A673 (cell line): Measurements from ENCODE around the gene CATSPERZ. TPM values are rescaled to one million over a fixed set of nuclear protein-coding genes. Genes with fewer than 3 reads are reported as not detected.

Source experiments
- BruUV-seq: library from RNA; stranded (reverse); fragments of 400-500 nt; replicated peaks from 2 replicates; lab custom pipeline; 2021; lab: Mats Ljungman, UMichigan
- CTCF ChIA-PET: fragments of 300-600 bp; sonication (Branson Sonifier 250); formaldehyde crosslinking; loops from one replicate; lab custom pipeline; 2022; ENCODE audit warnings: antibody characterized with exemption; lab: Charles Lee
- POLR2A ChIA-PET: fragments of 300-600 bp; sonication (Branson Sonifier 250); formaldehyde crosslinking; loops from one replicate; lab custom pipeline; 2022; ENCODE audit warnings: antibody characterized with exemption; ENCODE audit not compliant: low non-redundant PET; lab: Charles Lee
- DNase-seq: peaks from one replicate; pipeline ENCODE4 v3.0.0-alpha.2; 2015; ENCODE audit warnings: low spot score
- H3K27ac ChIP-seq: fragments of 200-600 bp; sonication (generic); 2 replicates; pipeline ENCODE4 v1.5.1; 2016; ENCODE audit warnings: mixed run types, low read depth, mild to moderate bottlenecking, mixed read lengths, antibody characterized with exemption, low read length; ENCODE audit not compliant: poor library complexity, severe bottlenecking
- H3K27me3 ChIP-seq: fragments of 200-600 bp; sonication (generic); replicated peaks from 2 replicates; pipeline ENCODE4 v1.6.1; 2017; ENCODE audit warnings: mixed run types, low read depth, mild to moderate bottlenecking, mixed read lengths, antibody characterized with exemption, low read length; ENCODE audit not compliant: insufficient read depth, poor library complexity
- H3K36me3 ChIP-seq: fragments of 200-600 bp; sonication (generic); 2 replicates; pipeline ENCODE4 v1.6.1; 2016; ENCODE audit warnings: mixed run types, mild to moderate bottlenecking, mixed read lengths, antibody characterized with exemption, low read length; ENCODE audit not compliant: insufficient read depth, poor library complexity, severe bottlenecking
- H3K4me1 ChIP-seq: fragments of 200-600 bp; sonication (generic); 2 replicates; pipeline ENCODE4 v1.6.1; 2017; ENCODE audit warnings: mixed run types, mild to moderate bottlenecking, mixed read lengths, antibody characterized with exemption, low read length; ENCODE audit not compliant: insufficient read depth, poor library complexity, severe bottlenecking
- H3K4me3 ChIP-seq: fragments of 200-600 bp; sonication (generic); 2 replicates; pipeline ENCODE4 v1.5.1; 2016; ENCODE audit warnings: low read depth, mixed run types, mild to moderate bottlenecking, mixed read lengths, low read length; ENCODE audit not compliant: poor library complexity, severe bottlenecking
- H3K9me3 ChIP-seq: fragments of 200-600 bp; sonication (generic); 2 replicates; pipeline ENCODE4 v1.6.1; 2016; ENCODE audit warnings: mixed run types, low read depth, mild to moderate bottlenecking, mixed read lengths, antibody characterized with exemption, low read length; ENCODE audit not compliant: poor library complexity, severe bottlenecking
- CTCF ChIP-seq: fragments of 300-800, 200-600 bp; sonication (generic); conservative IDR thresholded peaks from 2 replicates; pipeline ENCODE4 v1.5.1; 2017; ENCODE audit warnings: low read depth, mild to moderate bottlenecking, antibody characterized with exemption, low read length, moderate library complexity, mixed read lengths
- EZH2 ChIP-seq: fragments of 200-600 bp; sonication (generic); IDR thresholded peaks from 2 replicates; pipeline ENCODE4 v1.6.1; 2017; ENCODE audit warnings: borderline replicate concordance, low read depth, mild to moderate bottlenecking, mixed read lengths, antibody characterized with exemption, low read length; ENCODE audit not compliant: poor library complexity, severe bottlenecking
- intact Hi-C: fragments of 100-400 bp; cut with micrococcal nuclease; formaldehyde crosslinking; loops from one replicate; pipeline ENCODE4 v1.10.0; 2022; ENCODE audit not compliant: unreplicated experiment
- total RNA-seq: library from RNA; stranded (reverse); gene quantifications from 2 replicates; pipeline ENCODE4 v1.2.3, GENCODE V29; 2021

The CATSPERZ gene
- total RNA-seq, 1 experiment from 2014 or later, result not detected

- no TSS peak for BruUV-seq
- TF ChIP-seq EZH2 (no peak), CTCF (no peak)
- Histone ChIP-seq H3K27me3 (no peaks in the 10 kb centered on the region), H3K36me3 (no peaks in the 10 kb centered on the region), H3K4me3 (no peak overlapping the region), H3K27ac (no peak overlapping the region), H3K9me3 (no peaks in the 10 kb centered on the region), H3K4me1 (no peaks in the 10 kb centered on the region)
- CTCF ChIA-PET, result interaction anchor here (0.6 to 2.2 kb wide), 4 partner anchors 9 to 24 kb away, joined by 3 to 10 read pairs (median 3); partner anchors contain the start of genes PRDX5 and TRMT112
- POLR2A ChIA-PET, result no interaction called here
- intact Hi-C loops, result no loop called here
- DNase-seq, result no peak
Observed at GRCh38 chr11:64341429-64341828, 41.3 kb downstream of the CATSPERZ start.

- Histone ChIP-seq H3K4me3 (peak overlapping the region; percentile 38), H3K27ac (peak overlapping the region; percentile 70), H3K4me1 (no peaks in the 10 kb centered on the region), H3K36me3 (no peaks in the 10 kb centered on the region), H3K27me3 (no peaks in the 10 kb centered on the region), H3K9me3 (no peaks in the 10 kb centered on the region)
- ChIA-PET POLR2A (interaction anchor here (0.6 kb wide), 1 partner anchor 96 kb away, joined by 4 read pairs; no protein-coding TSS in a partner anchor), CTCF (interaction anchor here (1.0 to 2.2 kb wide), 7 partner anchors 10 to 138 kb away, joined by 3 to 25 read pairs (median 9); partner anchors contain the start of genes PRDX5 and TRMT112)
- intact Hi-C loops, result no loop called here
- DNase-seq, result peak; percentile 93
- BruUV-seq, result no TSS peak
- TF ChIP-seq CTCF, result peak; percentile 57
- TF ChIP-seq EZH2, result no peak
Observed at GRCh38 chr11:64341851-64342791, 42.0 kb downstream of the CATSPERZ start.

- Histone ChIP-seq H3K4me1 (no peaks in the 10 kb centered on the region), H3K27ac (no peak overlapping the region), H3K36me3 (no peaks in the 10 kb centered on the region), H3K4me3 (peak overlapping the region; percentile 38), H3K27me3 (no peaks in the 10 kb centered on the region), H3K9me3 (no peaks in the 10 kb centered on the region)
- intact Hi-C loops, result no loop called here
- CTCF ChIA-PET, result interaction anchor here (0.7 to 2.2 kb wide), 7 partner anchors 10 to 309 kb away, joined by 5 to 25 read pairs (median 9); partner anchors contain the start of genes PRDX5 and TRMT112
- DNase-seq, result no peak
- no TSS peak for BruUV-seq
- no peak for TF ChIP-seq CTCF
- TF ChIP-seq EZH2, result no peak
- POLR2A ChIA-PET, result no interaction called here
Observed at GRCh38 chr11:64342869-64343745, 42.9 kb downstream of the CATSPERZ start.
